HG02970 (cell line): Measurements from ENCODE around the gene DCTN5.
A peak's percentile ranks its signal among the peaks of the same experiment; 100 is the strongest.
"Not testable (repeated sequence)": the region's sequence is repeated elsewhere in the genome, so short reads cannot be mapped to it uniquely, and the experiment has no call there.

Experiments
- ATAC-seq: cut with Tn5 transposase; IDR thresholded peaks from one replicate; pipeline ENCODE4 v1.9.1; 2021; ENCODE audit warnings: mild to moderate bottlenecking, moderate library complexity, moderate number of reproducible peaks; ENCODE audit not compliant: unreplicated experiment, low FRiP score

Gene DCTN5

DNA sequence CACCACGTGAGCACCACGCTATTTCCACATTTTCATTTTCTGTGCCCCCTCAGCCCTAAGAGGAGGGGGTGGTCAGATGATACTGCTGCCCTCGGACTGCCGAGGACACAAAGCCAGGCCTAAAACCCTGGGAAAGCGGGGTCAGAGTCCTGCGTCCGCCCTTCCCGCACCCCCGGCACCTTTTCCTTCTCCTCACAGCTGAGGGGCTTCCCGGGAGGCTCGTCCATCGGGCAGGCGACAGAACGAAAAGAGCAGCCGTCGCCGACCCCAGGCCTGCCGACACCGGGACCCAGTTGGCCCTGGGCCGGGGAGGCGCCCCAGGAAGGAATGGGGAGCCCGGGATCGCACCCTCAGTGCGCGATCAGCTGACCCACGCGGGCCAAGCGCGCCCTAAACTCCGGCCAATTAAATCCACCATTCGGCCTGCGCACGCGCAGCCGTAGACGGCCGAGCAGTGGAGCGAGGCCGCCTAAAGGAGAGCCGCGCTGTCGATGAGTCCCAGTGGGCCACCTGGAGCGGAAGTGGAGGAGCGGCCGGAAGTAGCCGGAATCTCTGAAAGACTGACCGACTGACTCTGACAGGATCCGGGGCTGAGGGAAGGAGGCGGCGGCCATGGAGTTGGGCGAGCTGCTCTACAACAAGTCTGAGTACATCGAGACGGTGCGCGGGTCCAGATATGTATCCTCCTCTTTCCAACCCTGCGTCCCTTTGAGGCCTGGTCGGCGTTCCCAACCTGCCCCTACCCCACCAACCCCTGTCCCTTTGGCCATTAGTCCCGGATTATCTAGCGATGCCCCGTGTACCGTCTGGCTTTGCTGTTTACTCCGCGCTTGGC, at the start of gene DCTN5, which contains the start of gene PALB2:
DCTN5 (plus strand) TSS at position 536 of the 835 bp plus-strand sequence; CDS start at position 613, 77 bp downstream.
PALB2 (minus strand) TSS at position 380 of the 835 bp plus-strand sequence; CDS start at position 227, 153 bp downstream.
- peak; percentile 94 for ATAC-seq

DNA sequence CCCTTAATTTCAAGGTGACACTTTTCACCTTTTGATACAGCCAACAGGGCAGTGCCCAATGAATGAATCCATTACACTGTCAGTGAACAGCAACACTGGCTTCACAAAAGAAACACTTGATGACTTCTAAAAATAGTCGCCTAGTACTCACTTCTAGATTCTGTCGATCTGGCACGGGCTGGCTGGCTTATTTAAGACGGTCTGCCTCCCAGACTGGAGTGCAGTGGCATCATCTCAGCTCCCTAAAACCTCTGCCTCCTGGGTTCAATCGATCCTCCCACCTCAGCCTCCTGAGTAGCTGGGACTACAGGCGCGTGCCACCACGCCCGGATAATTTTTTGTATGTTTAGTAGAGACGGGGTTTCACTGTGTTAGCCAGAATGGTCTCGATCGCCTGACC, 47.1 kb upstream of the DCTN5 start:
- ATAC-seq = no peak

DNA sequence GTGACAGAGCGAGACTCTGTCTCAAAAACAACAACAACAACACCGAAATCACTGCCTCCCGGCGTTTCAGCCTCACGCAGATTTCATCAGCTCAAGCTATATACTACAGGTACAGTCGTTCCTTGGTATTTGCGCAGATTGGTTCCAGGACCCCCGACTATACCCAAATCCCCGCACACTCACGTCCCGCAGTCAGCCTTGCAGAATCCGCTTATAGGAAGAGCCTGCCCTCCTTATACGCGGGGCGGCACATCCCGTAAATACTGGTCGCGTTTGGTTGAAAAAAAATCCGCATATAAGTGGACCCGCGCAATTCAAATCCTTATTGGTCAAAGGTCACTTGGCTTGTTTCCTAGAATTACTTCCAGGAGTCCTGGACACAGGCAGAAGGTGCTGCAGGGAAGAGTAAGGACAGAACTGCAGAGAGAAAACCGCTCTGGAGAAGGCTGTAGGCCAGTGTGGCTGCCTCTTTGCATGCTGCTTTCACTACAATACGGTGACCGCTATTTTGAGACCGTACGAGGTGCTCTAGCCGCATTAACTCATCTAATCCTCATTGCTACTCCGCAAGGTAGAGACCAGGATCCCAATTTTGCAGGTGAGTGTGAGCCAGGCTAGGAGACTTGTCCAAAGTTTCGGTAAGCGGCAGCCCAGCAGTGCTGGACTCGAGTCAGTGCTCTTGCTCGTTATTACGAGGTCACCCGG, 45.9 kb upstream of the DCTN5 start:
- no peak for ATAC-seq

DNA sequence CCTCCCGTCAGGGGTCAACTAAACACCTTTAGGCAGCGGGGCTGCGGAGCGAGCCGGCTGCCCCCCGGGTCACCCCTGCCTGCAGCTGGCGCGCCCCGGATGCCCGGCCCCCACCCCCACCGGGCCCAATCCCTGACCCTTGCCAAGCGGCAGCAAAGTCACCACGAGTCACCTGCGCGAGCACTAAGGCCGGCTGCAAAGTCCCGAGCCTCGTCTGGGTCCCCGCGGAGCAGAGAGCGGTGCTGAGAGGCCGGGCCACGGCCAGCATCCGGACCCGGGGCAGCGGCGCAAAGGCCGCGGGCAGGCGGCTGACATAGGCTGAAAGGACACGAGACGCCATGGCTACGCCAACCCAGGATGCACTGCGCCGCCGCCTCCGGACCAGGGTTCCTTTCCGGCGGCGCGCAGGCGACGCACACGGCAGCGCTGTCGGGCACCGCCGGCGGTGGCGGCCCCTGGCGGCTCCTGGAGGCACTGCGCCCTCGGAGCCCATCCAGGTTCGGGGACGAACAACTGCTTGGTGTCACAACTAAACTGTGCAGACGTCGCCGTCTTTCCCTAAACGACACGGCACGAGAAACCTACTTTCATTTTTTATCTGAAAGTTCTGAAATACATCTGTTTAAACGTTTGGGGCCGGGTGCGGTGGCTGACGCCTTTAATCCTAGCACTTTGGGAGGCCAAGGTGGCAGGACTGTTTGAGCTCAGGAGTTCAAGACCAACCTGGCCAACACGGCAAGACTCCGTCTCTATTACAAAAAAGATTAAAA, 45.1 kb upstream of the DCTN5 start, which contains the start of gene NDUFAB1:
NDUFAB1 (minus strand) TSS at position 366 of the 770 bp plus-strand sequence; CDS start at position 340, 26 bp downstream.
- peak; percentile 89 for ATAC-seq

DNA sequence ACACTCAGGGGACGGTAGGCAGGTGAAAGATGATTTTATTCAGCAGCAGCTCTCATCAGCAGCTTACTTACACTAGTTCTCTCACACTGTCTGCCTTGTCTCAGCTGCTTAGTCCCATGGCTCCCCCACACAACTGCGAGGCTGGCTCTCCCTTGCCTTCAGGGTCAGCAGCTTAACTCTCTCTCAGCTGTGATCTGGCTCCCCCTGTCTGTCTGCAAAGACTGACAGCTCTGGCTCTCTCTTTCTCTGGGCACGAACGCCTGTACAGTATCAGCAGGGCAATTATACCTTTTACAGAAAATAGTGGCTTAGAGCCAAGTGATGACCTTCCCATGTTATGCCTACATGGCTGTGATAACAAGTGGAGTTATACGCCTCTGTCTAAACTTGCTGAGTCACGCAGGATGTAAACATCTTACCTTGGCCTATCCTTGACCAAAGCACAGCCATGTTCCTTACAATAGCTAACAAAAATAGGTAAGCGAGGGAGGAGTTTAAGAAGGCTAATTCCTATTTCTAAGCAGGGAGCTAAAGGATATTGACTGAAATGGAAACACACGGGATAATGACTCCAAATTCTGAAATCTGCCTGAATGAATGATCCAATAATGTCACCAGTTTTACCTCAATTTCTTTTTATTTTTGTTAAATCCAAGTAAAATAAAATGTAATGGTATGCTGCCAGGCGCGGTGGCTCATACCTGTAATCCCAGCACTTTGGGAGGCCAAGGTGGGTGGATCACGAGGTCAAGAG, 44.1 kb upstream of the DCTN5 start:
- ATAC-seq = no peak

DNA sequence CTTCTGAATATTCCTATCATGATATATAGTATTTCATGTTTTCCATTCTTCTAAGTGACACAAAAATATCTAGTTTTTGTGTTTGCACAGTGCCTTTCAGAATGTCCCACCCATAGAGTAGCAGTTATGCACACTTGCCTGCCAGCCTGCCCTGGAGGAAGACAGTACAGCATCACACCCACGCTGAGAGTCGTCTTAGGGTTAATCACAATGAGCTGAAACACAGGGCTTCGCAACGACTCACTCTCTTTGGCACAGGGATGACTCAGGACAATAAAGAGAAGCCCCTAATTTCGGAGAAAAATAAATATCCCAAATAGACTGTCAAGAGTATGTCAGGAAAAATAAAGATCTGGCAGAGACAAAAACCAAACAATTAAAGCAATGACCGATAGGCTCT, 33.5 kb upstream of the DCTN5 start:
- ATAC-seq = no peak

DNA sequence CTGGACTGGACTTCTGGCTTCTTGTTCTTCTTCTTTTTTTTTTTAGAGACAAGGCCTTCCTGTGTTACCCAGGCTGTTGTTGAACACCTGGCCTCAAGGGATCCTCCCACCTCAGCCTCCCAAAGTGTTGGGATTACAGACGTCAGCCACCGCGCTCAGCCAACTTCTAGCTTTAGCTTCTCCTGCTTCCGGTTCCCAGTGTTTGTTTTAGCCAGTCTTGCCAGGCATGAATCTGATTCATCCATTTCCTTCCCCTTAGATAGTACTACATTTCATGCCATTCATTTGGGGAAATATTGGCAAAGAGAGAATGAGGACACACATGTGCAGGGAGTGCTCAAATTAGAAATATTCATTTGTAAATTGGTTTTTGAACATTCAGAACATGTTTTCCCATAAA, 33.1 kb upstream of the DCTN5 start:
- no peak for ATAC-seq

DNA sequence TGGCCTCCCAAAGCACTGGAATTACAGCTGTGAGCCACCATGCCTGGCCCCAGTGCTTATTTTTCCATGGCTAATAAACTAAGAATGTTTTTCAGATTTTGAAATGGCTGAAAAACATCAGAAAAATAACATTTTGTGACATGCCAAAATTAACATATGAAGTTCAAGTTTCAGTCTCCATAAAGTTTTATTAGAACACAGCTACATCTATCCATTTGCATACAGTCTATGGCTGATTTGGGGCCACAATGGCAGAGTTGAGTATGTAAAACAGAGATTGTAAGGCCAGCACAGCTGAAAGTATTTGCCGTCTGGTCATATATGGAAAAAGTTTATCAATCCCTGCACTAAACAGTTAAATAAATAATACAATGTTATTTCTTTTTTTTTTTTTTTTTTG, 31.3 kb upstream of the DCTN5 start:
- ATAC-seq = no peak

DNA sequence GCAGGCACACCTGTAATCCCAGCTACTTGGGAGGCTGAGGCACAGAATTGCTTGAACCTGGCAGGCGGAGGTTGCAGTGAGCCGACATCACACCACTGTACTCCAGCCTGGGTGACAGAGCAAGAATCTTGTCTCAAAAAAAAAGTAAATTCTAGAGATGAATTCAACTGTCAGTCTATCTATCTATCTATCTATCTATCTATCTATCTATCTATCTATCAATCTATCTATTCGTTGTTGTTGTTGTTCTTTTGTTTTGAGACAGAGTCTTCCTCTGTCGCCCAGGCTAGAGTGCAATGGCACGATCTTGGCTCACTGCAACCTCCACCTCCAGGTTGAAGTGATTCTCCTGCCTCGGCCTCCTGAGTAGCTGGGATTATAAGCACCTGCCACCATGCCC, 30.4 kb upstream of the DCTN5 start:
- not testable (repeated sequence) for ATAC-seq

DNA sequence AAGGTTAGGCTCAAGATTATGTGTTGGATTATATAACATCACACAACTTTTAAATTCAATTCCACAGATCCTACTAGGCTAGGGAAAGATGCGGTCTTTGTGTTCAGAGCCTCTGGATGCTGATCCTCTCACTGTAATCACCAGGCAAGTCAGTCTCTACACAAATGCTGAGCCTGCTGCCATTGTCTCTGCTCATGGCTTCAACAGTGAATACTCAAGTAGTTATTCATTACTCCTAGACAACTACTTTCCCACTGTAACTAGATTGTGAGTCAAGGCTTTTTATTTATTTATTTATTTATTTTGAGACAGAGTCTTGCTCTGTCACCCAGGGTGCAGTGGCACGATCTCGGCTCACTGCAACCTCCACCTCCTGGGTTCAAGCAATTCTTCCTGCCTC, 29.3 kb upstream of the DCTN5 start:
- no peak for ATAC-seq

DNA sequence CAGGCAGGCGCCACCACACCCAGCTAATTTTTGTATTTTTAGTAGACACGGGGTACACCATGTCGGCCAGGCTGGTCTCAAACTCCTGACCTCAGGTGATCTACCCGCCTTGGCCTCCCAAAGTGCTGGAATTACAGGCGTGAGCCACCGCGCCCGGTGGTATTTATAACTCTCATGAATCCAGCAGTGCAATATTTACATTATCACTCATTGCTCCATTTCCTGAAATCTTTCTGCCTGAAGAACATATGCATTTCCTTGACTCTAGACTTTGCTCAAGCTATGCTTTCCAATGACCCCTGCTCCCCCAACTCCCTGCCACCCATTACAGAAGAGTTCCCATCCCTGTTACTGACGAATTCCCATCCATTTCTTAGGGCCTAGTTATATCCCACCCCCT, 25.5 kb upstream of the DCTN5 start:
- ATAC-seq = no peak

DNA sequence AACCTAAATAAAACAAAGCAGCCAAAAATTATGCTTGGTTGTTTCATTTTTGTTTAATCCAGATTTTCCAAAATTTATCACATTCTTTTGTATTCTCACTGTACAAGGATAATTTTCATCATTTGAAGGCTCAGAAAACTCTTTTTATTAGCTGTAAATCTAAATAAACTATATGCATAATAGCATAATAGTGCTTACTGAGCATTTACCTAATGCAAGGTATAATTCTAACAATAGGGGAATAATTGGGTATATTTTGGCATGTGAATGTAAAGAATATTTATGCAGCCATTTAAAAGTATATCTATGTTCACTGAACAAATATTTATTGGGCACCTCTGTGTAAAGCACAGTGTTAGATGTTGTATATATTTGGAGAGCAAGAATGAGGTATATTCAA, 17.2 kb upstream of the DCTN5 start:
- ATAC-seq = no peak

DNA sequence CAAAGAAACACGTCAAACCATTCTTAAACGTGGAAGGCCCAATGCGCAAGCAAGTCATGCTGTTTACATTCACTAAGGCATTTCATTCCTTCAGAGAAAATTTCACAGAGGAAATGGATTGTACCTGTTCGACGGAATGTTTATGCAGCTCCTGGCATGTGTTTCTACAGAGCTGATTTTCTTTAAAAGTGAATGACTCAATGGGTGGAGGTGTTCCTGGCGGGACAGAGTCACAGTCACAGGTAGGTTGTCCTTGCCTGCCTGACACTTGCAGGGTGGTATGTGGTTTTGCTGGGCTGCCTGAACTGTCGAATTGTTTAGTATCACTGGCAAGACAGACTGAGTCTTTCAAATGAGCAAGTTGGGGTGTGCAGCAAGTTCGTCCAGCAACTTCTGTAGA, 11.8 kb upstream of the DCTN5 start:
- no peak for ATAC-seq

DNA sequence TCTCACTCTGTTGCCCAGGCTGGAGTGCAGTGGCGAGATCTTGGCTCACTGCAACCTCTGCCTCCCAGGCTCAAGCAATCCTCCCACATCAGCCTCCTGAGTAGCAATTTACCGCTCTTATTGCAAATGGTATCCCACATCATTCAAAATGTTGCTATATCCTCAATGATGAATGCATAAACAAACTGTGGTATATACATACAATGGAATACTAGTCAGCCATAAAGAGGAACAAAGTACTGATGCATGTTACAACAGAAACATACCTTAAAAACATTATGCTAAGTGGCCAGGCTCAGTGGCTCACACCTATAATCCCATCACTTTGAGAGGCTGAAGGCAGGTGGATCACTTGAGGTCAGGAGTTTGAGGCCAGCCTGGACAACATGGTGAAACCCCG, 9.4 kb upstream of the DCTN5 start:
- not testable (repeated sequence) for ATAC-seq

DNA sequence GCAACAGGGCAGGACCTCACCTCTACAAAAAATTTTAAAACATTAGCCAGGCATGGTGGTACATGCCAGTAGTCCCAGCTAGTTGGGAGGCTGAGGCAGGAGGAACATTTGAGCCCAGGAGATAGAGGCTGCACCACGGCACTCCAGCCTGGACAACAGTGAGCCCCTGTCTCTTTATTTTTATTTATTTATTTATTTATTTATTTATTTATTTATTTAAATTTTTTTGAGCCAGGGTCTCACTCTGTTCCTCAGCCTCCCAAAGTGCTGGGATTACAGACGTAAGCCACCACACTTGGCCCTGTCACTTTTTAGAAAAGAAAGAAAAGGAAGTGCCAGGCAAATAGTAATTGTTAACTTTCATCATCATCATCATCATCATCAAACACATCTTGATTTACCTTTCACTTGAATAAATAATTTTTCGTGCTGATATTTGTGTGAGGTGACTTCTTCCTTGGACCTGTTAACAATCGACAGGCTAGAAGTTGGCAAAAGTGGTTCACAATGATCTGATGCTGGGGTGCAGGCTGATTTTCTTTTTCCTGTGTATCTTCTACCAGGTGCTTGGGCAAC, 6.7 kb upstream of the DCTN5 start:
- no peak for ATAC-seq

DNA sequence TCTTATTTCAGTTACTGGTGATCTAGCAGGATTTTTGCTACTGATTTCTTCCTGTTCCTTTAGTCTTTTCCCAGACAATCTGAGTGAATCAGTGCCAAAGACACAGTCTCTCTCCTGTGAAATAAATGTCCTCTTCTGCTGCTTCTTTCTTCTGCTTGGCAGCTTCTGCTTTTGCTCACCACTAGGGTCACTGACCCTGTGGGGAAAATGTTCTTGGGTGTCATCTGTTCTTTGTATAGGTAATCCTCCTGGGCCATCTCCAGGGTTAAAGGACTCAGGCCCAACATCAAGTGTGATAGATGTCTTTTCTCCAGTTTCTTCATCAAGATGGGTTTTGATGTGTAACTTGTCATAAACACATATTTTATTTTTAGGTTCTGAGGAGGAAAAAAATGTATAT, 5.3 kb upstream of the DCTN5 start:
- ATAC-seq = no peak

DNA sequence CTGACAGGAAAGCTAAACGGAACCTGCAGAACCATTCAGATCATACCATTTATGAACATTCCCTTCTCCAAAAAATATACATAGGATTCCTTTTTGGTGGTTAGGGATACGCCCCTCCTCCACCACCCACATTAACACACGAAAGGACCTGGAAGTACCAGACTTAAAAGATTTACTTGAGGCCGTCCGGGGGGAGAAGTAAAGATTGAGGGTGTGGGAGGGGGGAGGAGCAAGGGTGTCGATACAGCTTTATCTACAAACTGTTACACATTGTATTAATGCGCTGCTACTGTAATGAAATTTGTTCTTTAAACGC, 693 bp upstream of the DCTN5 start:
- no peak for ATAC-seq

DNA sequence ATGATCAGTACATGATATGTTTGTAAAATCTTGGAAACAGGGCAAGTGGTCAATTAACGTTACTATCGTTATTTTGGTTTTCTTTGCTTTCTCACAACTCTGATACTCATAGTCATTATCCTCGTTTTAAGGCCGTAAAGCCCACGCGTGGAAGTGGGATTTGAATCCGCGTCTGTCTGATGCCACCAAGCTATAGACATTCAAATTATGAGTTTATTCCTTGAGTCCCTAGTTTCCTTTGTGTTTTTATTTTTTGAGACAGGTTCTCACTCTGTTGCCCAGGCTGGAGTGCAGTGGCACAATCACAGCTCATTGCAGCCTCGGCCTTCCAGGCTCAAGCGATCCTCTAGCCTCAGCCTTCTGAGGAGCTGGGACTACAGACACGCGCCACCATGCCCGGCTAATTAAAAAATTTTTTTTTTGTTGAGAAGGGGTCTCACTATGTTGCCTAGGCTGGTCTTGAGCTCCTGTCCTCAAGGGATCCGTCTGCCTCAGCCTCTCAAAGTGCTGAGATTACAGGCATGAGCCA, 1.0 kb downstream of the DCTN5 start:
- no peak for ATAC-seq

DNA sequence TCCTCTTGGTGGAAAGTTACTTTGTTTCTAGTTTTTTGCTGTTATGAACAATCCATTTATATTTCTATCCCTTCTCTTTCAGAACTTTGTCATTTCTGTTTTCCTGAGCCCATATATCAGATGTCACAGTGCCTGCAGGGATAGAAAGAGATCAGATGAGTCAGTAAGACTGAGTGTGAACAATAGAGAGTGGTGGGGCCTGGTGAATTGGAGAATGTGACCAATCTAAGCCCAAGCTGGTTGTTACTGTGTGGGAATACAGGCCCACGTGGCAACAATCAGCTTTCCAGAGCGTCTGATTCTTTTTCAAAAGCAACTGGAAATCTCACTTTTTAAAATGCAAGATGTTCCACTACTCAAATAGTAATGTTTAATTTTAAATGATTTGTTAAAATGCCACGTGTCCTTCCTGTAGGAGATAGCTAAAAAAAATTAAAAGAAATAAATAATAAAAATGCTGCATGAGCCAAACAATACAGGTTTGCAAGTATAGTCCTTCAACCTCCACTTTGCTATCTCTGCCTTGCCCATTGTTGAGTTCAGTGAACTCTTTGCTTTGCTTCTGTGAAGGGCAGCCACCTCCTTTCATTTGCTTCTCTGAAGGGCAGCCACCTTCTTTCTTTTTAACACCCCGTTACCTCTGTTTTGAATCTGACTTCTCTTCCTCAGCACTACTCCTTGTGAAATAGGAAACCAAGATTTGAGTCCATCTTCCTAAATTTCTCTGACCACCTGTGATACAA, 9.6 kb downstream of the DCTN5 start:
- ATAC-seq = no peak
